ENCODE measurements around the gene CHST7. TPM values are rescaled to one million over a fixed set of nuclear protein-coding genes. Genes with fewer than 3 reads are reported as not detected.
"Not testable (repeated sequence)": the region's sequence is repeated elsewhere in the genome, so short reads cannot be mapped to it uniquely, and the experiment has no call there.

CHST7 gene
- total and polyA plus RNA-seq, 4 donors: 2.9 to 13.2 (median 5.8) TPM

DNA sequence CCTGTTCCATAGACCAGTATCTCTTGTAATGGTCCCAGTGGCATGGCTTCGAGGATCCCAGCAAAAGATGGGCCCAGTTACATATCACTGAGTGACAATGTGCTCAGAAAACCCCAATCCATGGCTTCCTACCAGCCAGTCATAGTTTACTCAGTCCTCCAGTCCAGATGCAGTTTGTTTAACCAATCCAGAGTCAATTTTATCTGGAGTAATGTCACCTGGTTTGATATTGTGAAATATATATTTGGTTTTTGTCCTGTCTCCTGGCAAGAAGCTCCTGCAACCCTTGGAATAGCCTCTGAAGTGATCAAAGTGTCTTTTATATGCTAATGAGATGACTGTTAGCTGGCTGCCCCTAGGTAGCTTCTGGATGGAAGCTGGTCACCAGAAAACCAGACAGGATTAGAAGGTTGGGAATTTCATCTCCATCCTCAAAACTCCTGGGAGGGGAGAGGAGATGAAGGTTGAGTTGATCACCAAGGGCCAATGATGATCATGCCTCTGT is 43.1 kb upstream of the CHST7 start:
- WGBS: 59% methylated on average over 1 of the region's 1 CpG
- H3K36me3 ChIP-seq (ENCODE audit: control insufficient read depth in 4 of 4, insufficient read depth in 3 of 4, low read depth in 1 of 4, low read length in 3 of 4); DNase-seq (ENCODE audit: low spot score); H3K9me3 ChIP-seq (ENCODE audit: control insufficient read depth in 4 of 4, low read length in 3 of 4); H3K27ac ChIP-seq (ENCODE audit: low read depth in 1 of 2, low read length in 2 of 2); H3K27me3 ChIP-seq (ENCODE audit: control insufficient read depth in 4 of 4, insufficient read depth in 4 of 4, low read length in 3 of 4); H3K4me1 ChIP-seq (ENCODE audit: control insufficient read depth in 4 of 4, insufficient read depth in 4 of 4, low read length in 3 of 4); H3K9ac ChIP-seq (ENCODE audit: low read depth in 1 of 2, low read length in 2 of 2); H3K4me3 ChIP-seq (ENCODE audit: low read depth in 1 of 3, low read length in 3 of 3): not testable (repeated sequence)
- TF ChIP-seq HNF4A (conservative IDR thresholded peaks at IDR 0.05) (peak in 1 of 2 donors; percentile 54), RXRA (IDR thresholded peaks at IDR 0.05) (peak in 1 of 2 donors; percentile 7)

DNA sequence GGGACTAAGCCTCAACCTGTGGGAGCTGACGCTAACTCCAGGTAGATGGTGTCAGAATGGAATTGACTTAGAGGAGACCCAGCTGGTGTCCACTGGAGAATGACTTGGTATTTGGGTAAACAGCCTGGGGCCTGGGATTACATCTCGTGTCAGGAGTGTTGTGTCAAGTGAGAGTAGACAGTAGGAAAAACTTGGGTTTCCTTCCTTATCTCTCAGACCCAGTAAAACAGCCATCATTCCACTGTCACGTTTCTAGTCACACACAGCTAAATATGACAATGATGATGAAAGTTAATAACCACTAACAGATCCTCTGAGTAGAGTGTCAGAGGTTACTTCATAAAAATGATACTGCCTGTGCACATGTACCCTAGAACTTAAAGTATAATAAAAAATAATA is 42.1 kb upstream of the CHST7 start:
- Histone ChIP-seq H3K36me3 (ENCODE audit: control insufficient read depth in 4 of 4, insufficient read depth in 3 of 4, low read depth in 1 of 4, low read length in 3 of 4) (peaks cover 0 to 2% (median 0%) of the 10 kb centered on the region in 4 donors), H3K9ac (ENCODE audit: low read depth in 1 of 2, low read length in 2 of 2) (no peak overlapping the region), H3K27ac (ENCODE audit: low read depth in 1 of 2, low read length in 2 of 2) (no peak overlapping the region), H3K27me3 (ENCODE audit: control insufficient read depth in 4 of 4, insufficient read depth in 4 of 4, low read length in 3 of 4) (no peaks in the 10 kb centered on the region), H3K4me1 (ENCODE audit: control insufficient read depth in 4 of 4, insufficient read depth in 4 of 4, low read length in 3 of 4) (peaks cover 0 to 2% (median 0%) of the 10 kb centered on the region in 4 donors), H3K4me3 (ENCODE audit: low read depth in 1 of 3, low read length in 3 of 3) (no peak overlapping the region), H3K9me3 (ENCODE audit: control insufficient read depth in 4 of 4, low read length in 3 of 4) (no peaks in the 10 kb centered on the region)
- 91% methylated on average over 3 of the region's 3 CpGs for WGBS
- no peak for DNase-seq (ENCODE audit: low spot score)
- no peak for TF ChIP-seq SP1 (IDR thresholded peaks at IDR 0.05)

DNA sequence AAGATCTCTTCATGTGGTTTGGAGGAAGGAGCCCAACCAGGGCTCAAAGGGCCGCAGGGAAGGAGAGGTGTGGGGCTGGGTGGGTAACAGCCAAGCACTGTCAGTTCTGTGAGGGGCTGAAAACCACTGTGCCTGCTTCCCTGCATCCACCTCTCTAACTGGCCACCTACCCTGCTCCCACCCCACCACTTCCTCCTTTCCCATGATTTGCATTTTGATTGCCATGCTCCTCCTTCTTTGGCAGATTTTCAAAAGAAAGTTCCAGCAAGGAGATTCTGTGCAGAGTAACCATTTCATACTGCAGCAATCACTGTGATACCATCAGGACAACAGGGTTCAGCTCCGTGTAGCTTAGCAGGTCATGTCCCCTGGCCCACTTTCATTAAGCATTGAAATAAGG is 30.1 kb upstream of the CHST7 start:
- TF ChIP-seq TAF1 (conservative IDR thresholded peaks at IDR 0.05) (no peak), HNF4G (IDR thresholded peaks at IDR 0.05) (no peak), SP1 (IDR thresholded peaks at IDR 0.05) (no peak), NR2F2 (IDR thresholded peaks at IDR 0.05) (no peak), HNF4A (conservative IDR thresholded peaks at IDR 0.05) (no peak), YY1 (IDR thresholded peaks at IDR 0.05) (no peak), GABPA (IDR thresholded peaks at IDR 0.05 in 1 of 2, conservative IDR thresholded peaks at IDR 0.05 in 1 of 2) (no peak), EGR1 (IDR thresholded peaks at IDR 0.05; ENCODE audit: low read depth in 2 of 2) (no peak), FOXA1 (IDR thresholded peaks at IDR 0.05) (no peak)
- TF ChIP-seq, protein P1, sequence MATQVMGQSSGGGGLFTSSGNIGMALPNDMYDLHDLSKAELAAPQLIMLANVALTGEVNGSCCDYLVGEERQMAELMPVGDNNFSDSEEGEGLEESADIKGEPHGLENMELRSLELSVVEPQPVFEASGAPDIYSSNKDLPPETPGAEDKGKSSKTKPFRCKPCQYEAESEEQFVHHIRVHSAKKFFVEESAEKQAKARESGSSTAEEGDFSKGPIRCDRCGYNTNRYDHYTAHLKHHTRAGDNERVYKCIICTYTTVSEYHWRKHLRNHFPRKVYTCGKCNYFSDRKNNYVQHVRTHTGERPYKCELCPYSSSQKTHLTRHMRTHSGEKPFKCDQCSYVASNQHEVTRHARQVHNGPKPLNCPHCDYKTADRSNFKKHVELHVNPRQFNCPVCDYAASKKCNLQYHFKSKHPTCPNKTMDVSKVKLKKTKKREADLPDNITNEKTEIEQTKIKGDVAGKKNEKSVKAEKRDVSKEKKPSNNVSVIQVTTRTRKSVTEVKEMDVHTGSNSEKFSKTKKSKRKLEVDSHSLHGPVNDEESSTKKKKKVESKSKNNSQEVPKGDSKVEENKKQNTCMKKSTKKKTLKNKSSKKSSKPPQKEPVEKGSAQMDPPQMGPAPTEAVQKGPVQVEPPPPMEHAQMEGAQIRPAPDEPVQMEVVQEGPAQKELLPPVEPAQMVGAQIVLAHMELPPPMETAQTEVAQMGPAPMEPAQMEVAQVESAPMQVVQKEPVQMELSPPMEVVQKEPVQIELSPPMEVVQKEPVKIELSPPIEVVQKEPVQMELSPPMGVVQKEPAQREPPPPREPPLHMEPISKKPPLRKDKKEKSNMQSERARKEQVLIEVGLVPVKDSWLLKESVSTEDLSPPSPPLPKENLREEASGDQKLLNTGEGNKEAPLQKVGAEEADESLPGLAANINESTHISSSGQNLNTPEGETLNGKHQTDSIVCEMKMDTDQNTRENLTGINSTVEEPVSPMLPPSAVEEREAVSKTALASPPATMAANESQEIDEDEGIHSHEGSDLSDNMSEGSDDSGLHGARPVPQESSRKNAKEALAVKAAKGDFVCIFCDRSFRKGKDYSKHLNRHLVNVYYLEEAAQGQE (IDR thresholded peaks at IDR 0.05): no peak
- TF ChIP-seq, protein P2, sequence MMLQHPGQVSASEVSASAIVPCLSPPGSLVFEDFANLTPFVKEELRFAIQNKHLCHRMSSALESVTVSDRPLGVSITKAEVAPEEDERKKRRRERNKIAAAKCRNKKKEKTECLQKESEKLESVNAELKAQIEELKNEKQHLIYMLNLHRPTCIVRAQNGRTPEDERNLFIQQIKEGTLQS (IDR thresholded peaks at IDR 0.05): no peak
- TF ChIP-seq, protein P3, sequence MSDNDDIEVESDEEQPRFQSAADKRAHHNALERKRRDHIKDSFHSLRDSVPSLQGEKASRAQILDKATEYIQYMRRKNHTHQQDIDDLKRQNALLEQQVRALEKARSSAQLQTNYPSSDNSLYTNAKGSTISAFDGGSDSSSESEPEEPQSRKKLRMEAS (IDR thresholded peaks at IDR 0.05): no peak
- TF ChIP-seq, protein P4, sequence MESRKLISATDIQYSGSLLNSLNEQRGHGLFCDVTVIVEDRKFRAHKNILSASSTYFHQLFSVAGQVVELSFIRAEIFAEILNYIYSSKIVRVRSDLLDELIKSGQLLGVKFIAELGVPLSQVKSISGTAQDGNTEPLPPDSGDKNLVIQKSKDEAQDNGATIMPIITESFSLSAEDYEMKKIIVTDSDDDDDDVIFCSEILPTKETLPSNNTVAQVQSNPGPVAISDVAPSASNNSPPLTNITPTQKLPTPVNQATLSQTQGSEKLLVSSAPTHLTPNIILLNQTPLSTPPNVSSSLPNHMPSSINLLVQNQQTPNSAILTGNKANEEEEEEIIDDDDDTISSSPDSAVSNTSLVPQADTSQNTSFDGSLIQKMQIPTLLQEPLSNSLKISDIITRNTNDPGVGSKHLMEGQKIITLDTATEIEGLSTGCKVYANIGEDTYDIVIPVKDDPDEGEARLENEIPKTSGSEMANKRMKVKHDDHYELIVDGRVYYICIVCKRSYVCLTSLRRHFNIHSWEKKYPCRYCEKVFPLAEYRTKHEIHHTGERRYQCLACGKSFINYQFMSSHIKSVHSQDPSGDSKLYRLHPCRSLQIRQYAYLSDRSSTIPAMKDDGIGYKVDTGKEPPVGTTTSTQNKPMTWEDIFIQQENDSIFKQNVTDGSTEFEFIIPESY (IDR thresholded peaks at IDR 0.05): no peak
- Histone ChIP-seq H3K36me3 (ENCODE audit: control insufficient read depth in 4 of 4, insufficient read depth in 3 of 4, low read depth in 1 of 4, low read length in 3 of 4) (no peaks in the 10 kb centered on the region), H3K27ac (ENCODE audit: low read depth in 1 of 2, low read length in 2 of 2) (no peak overlapping the region), H3K9me3 (ENCODE audit: control insufficient read depth in 4 of 4, low read length in 3 of 4) (no peaks in the 10 kb centered on the region), H3K9ac (ENCODE audit: low read depth in 1 of 2, low read length in 2 of 2) (no peak overlapping the region), H3K4me3 (ENCODE audit: low read depth in 1 of 3, low read length in 3 of 3) (no peak overlapping the region), H3K27me3 (ENCODE audit: control insufficient read depth in 4 of 4, insufficient read depth in 4 of 4, low read length in 3 of 4) (no peaks in the 10 kb centered on the region), H3K4me1 (ENCODE audit: control insufficient read depth in 4 of 4, insufficient read depth in 4 of 4, low read length in 3 of 4) (peaks cover 4 to 16% (median 10%) of the 10 kb centered on the region in 4 donors)
- WGBS: 83% methylated on average over 2 of the region's 2 CpGs
- DNase-seq (ENCODE audit: low spot score): no peak

DNA sequence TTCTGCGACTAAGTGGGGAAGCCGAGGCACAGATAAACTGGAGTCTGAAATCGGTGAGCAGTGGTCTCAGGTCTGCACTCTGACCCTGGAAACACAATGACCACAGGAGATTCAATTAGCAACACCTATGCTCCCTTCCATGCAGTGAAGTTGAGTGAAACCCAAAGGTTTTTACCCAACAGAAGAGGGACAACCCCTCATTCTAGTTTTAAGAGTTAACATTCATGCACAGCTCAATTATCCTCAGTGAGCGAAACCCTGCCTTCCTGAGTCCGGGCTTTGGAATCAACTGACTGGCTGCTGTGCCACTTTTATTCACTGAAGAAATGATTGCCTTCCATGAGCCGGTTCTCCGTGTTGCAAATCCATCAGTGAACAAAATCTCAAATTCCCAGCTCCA is 29.0 kb upstream of the CHST7 start:
- not testable (repeated sequence) for H3K27me3 ChIP-seq (ENCODE audit: control insufficient read depth in 4 of 4, insufficient read depth in 4 of 4, low read length in 3 of 4); H3K9me3 ChIP-seq (ENCODE audit: control insufficient read depth in 4 of 4, low read length in 3 of 4); DNase-seq (ENCODE audit: low spot score); H3K36me3 ChIP-seq (ENCODE audit: control insufficient read depth in 4 of 4, insufficient read depth in 3 of 4, low read depth in 1 of 4, low read length in 3 of 4)
- Histone ChIP-seq H3K27ac (ENCODE audit: low read depth in 1 of 2, low read length in 2 of 2) (peak overlapping the region; percentile 58 to 93), H3K4me3 (ENCODE audit: low read depth in 1 of 3, low read length in 3 of 3) (peak overlapping the region; percentile 84 to 89 (median 88)), H3K4me1 (ENCODE audit: control insufficient read depth in 4 of 4, insufficient read depth in 4 of 4, low read length in 3 of 4) (peaks cover 4 to 16% (median 10%) of the 10 kb centered on the region in 4 donors), H3K9ac (ENCODE audit: low read depth in 1 of 2, low read length in 2 of 2) (peak overlapping the region; percentile 45 to 93)
- 51% methylated on average over 7 of the region's 7 CpGs for WGBS

All from liver (tissue), 9 donors.